GM12878 (cell line): ENCODE results near the gene PAIP2. TPM values are rescaled to one million over a fixed set of nuclear protein-coding genes. Genes with fewer than 3 reads are reported as not detected.

ENCODE experiments used
- ATAC-seq: fragments of 200-7000 bp; cut with Tn5 transposase; 3 replicates; pipeline ENCODE4 v1.9.1; 2020; ENCODE audit warnings: mild to moderate bottlenecking, moderate library complexity
- BruUV-seq: library from RNA; stranded (reverse); fragments of 400-500 nt; replicated peaks from 2 replicates; lab custom pipeline; 2021; lab: Mats Ljungman, UMichigan
- CTCF ChIA-PET: fragments of 300-600 bp; sonication (Branson Sonifier 250); formaldehyde crosslinking; extraction: SDS; loops from one replicate; lab custom pipeline; 2021; ENCODE audit warnings: inconsistent platforms; lab: Yijun Ruan, JAX
- POLR2A ChIA-PET: fragments of 350-600 bp; formaldehyde crosslinking; extraction: SDS; loops from one replicate; lab custom pipeline; 2021; ENCODE audit warnings: inconsistent platforms; lab: Charles Lee
- RAD21 ChIA-PET: fragments of 300-600 bp; sonication (Branson Sonifier 250); formaldehyde crosslinking; loops from one replicate; lab custom pipeline; 2023; ENCODE audit warnings: antibody characterized with exemption; ENCODE audit not compliant: unreplicated experiment; lab: Charles Lee
- SMC1A ChIA-PET: fragments of 300-600 bp; sonication (Branson Sonifier 250); formaldehyde crosslinking; loops from one replicate; lab custom pipeline; 2023; ENCODE audit not compliant: unreplicated experiment, uncharacterized antibody; lab: Charles Lee
- DNase-seq: peaks from one replicate; pipeline ENCODE4 v3.0.0-alpha.2; 2011; ENCODE audit warnings: low read depth, low spot score
- FAIRE-seq: peaks from 3 replicates; lab custom pipeline; 2011; peaks lifted over from hg19 to GRCh38; lab: Jason Lieb, UNC
- H2AFZ ChIP-seq: 2 replicates; pipeline ENCODE4 v1.6.0; 2011; ENCODE audit warnings: low read depth, low read length, control low read depth; ENCODE audit not compliant: control insufficient read depth
- H3K27ac ChIP-seq: 2 replicates; pipeline ENCODE4 v1.5.1; 2011; ENCODE audit warnings: control low read depth; ENCODE audit not compliant: control insufficient read depth, insufficient read depth
- H3K27me3 ChIP-seq, 2 experiments: replicated peaks in 1 of 2; 2 replicates each; pipeline versions ENCODE4 v1.6.0 to v1.6.1; 2011; ENCODE audit warnings: low read length in 1 of 2; ENCODE audit not compliant: control insufficient read depth in 2 of 2, insufficient read depth in 2 of 2
- H3K36me3 ChIP-seq, 2 experiments: 2 replicates each; pipeline ENCODE4 v1.5.1; 2011; ENCODE audit warnings: low read length in 1 of 2; ENCODE audit not compliant: control insufficient read depth in 2 of 2, insufficient read depth in 2 of 2
- H3K4me1 ChIP-seq: 2 replicates; pipeline ENCODE4 v1.6.1; 2011; ENCODE audit warnings: mild to moderate bottlenecking, low read length, moderate library complexity, mixed read lengths; ENCODE audit not compliant: control insufficient read depth, insufficient read depth
- H3K4me2 ChIP-seq: 2 replicates; pipeline ENCODE4 v1.6.0; 2011; ENCODE audit warnings: control low read depth; ENCODE audit not compliant: control insufficient read depth, insufficient read depth
- H3K4me3 ChIP-seq: fragments of 200-600 bp; sonication (generic); 2 replicates; pipeline ENCODE4 v1.5.1; 2016
- H3K79me2 ChIP-seq: 2 replicates; pipeline ENCODE4 v1.6.0; 2011; ENCODE audit warnings: low read length; ENCODE audit not compliant: control insufficient read depth, insufficient read depth
- H3K9ac ChIP-seq: 2 replicates; pipeline ENCODE4 v1.8.0; 2011; ENCODE audit warnings: low read length, control low read depth, mixed read lengths; ENCODE audit not compliant: control insufficient read depth, insufficient read depth
- H3K9me3 ChIP-seq: replicated peaks from 3 replicates; pipeline ENCODE4 v1.5.1; 2011; ENCODE audit warnings: mild to moderate bottlenecking, low read length; ENCODE audit not compliant: control insufficient read depth, insufficient read depth
- H4K20me1 ChIP-seq: 2 replicates; pipeline ENCODE4 v1.6.0; 2011; ENCODE audit not compliant: control insufficient read depth, insufficient read depth
- ATF7 ChIP-seq: fragments of 450-650 bp; IDR thresholded peaks from 2 replicates; pipeline ENCODE4 v1.6.1; 2016; ENCODE audit warnings: low read depth, mild to moderate bottlenecking
- ESRRA ChIP-seq: IDR thresholded peaks from 2 replicates; pipeline ENCODE4 v1.6.1; 2012; ENCODE audit warnings: mild to moderate bottlenecking, low read length, improper control_type of control experiment
- in situ Hi-C: fragments of 300-500 bp; cut with MboI; formaldehyde crosslinking; loops from 9 replicates; pipeline ENCODE4 v1.14.3; 2018; ENCODE audit warnings: mixed read lengths
- intact Hi-C: fragments of 100-400 bp; cut with micrococcal nuclease; formaldehyde crosslinking; loops from one replicate; pipeline ENCODE4 v1.14.2; 2022; ENCODE audit not compliant: unreplicated experiment
- polyA plus RNA-seq, 11 experiments: library from polyadenylated mRNA; depleted of rRNA in 4 of 11; unstranded in 6 of 11; stranded (reverse) in 5 of 11; fragments of >200 nt; fragmentation: Nextera tagmentation in 4 of 11; fragmentation: Illumina TruSeq in 1 of 11; extraction: Ambion mirVana in 4 of 11; extraction: Trizol in 1 of 11; gene quantifications; 1 replicate in 1 of 11; 2 replicates in 10 of 11; pipeline versions ENCODE4 v1.2.1 to v1.2.3, GENCODE V29; 2011 to 2016; ENCODE audit warnings: inconsistent platforms in 2 of 11, missing spikeins in 2 of 11, low read depth in 1 of 11
- total RNA-seq, 4 experiments: library from RNA; depleted of rRNA in 3 of 4; stranded (reverse); fragments of >200 nt in 3 of 4; fragmentation: Illumina TruSeq in 1 of 4; extraction: Trizol in 1 of 4; gene quantifications; 2 replicates each; pipeline versions ENCODE4 v1.2.1 to v1.2.3, GENCODE V29; 2013 to 2021
- TF ChIP-seq, protein P1 (sequence below): fragments of 450-650 bp; IDR thresholded peaks from 2 replicates; pipeline ENCODE4 v1.6.1; 2017; ENCODE audit warnings: borderline replicate concordance
- TF ChIP-seq, protein P2 (sequence below): fragments of 450-650 bp; IDR thresholded peaks from 2 replicates; pipeline ENCODE4 v1.6.1; 2016; ENCODE audit warnings: mild to moderate bottlenecking

The PAIP2 gene
- total and polyA plus RNA-seq, 10 of the 15 experiments (the other 5 are each of a cell fraction or from before 2014, with no cell fraction given): 49.9 to 154 (median 102) TPM

DNA sequence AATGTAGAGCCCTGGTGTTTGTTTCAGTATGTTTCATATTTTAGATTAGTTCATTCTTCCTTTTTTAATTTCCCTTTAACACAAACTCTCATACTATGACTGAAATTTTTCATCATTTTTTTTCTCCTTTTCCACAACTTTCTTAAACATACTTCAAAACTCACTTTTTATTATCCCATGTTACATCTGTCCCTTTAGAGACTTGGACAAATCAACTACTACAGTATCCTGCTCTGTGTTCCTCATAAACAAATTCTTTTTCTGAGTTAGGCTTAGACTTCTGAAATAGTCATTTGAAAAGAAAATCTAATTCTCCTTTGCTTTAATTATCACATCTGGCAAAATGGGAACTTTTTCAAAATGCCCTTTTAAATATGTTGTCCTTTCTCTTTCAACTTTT is 32.9 kb upstream of the PAIP2 start:
- Histone ChIP-seq H3K27me3 (no peaks in the 10 kb centered on the region), H2AFZ (no peak overlapping the region), H3K27ac (no peak overlapping the region), H4K20me1 (peaks cover 8% of the 10 kb centered on the region), H3K4me1 (peaks cover 20% of the 10 kb centered on the region), H3K9me3 (no peaks in the 10 kb centered on the region), H3K79me2 (peaks cover 99% of the 10 kb centered on the region), H3K4me3 (no peak overlapping the region), H3K4me2 (no peak overlapping the region), H3K36me3 (no peaks in the 10 kb centered on the region; a peak in 1 of 4 replicates), H3K9ac (no peak overlapping the region)
- no TSS peak for BruUV-seq
- in situ Hi-C loops (no loop called here), intact Hi-C loops (no loop called here)
- ATAC-seq: no peak
- POLR2A ChIA-PET: no interaction called here
- no peak for DNase-seq
- RAD21 ChIA-PET: no interaction called here
- FAIRE-seq: no peak
- SMC1A ChIA-PET: interaction anchor here (1.2 to 8.0 kb wide), 4 partner anchors 13 to 44 kb away, joined by 3 to 67 read pairs (median 28); partner anchors contain the start of genes MATR3 and PAIP2
- CTCF ChIA-PET: interaction anchor here (1.2 to 1.3 kb wide), 2 partner anchors 27 to 37 kb away, joined by 3 to 4 read pairs; no protein-coding TSS in a partner anchor
- TF ChIP-seq, protein P1, sequence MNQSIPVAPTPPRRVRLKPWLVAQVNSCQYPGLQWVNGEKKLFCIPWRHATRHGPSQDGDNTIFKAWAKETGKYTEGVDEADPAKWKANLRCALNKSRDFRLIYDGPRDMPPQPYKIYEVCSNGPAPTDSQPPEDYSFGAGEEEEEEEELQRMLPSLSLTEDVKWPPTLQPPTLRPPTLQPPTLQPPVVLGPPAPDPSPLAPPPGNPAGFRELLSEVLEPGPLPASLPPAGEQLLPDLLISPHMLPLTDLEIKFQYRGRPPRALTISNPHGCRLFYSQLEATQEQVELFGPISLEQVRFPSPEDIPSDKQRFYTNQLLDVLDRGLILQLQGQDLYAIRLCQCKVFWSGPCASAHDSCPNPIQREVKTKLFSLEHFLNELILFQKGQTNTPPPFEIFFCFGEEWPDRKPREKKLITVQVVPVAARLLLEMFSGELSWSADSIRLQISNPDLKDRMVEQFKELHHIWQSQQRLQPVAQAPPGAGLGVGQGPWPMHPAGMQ: no peak
- TF ChIP-seq, protein P2, sequence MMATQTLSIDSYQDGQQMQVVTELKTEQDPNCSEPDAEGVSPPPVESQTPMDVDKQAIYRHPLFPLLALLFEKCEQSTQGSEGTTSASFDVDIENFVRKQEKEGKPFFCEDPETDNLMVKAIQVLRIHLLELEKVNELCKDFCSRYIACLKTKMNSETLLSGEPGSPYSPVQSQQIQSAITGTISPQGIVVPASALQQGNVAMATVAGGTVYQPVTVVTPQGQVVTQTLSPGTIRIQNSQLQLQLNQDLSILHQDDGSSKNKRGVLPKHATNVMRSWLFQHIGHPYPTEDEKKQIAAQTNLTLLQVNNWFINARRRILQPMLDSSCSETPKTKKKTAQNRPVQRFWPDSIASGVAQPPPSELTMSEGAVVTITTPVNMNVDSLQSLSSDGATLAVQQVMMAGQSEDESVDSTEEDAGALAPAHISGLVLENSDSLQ: no peak
- TF ChIP-seq ESRRA (no peak), ATF7 (no peak)
